DOHH2 (cell line): ENCODE results near the gene RNF26.

ENCODE experiments used
- H3F3A ChIP-seq: fragments of 200-600 bp; sonication (generic), shearing (Covaris generic); 2 replicates; pipeline ENCODE4 v1.6.0; 2016; ENCODE audit warnings: antibody characterized with exemption, mild to moderate bottlenecking; ENCODE audit not compliant: control insufficient read depth, insufficient read depth
- H3K27ac ChIP-seq: fragments of 200-600 bp; sonication (generic); 2 replicates; pipeline ENCODE4 v1.5.1; 2014; ENCODE audit warnings: low read depth, mild to moderate bottlenecking, low read length, moderate library complexity
- H3K27me3 ChIP-seq: fragments of 200-600 bp; sonication (generic); 2 replicates; pipeline ENCODE4 v1.6.1; 2014; ENCODE audit warnings: mild to moderate bottlenecking, low read length, mixed read lengths; ENCODE audit not compliant: control insufficient read depth
- H3K36me3 ChIP-seq: fragments of 200-600 bp; sonication (generic); 2 replicates; pipeline ENCODE4 v1.6.1; 2014; ENCODE audit warnings: mild to moderate bottlenecking, low read length, moderate library complexity, mixed read lengths; ENCODE audit not compliant: control insufficient read depth
- H3K4me1 ChIP-seq: fragments of 200-600 bp; sonication (generic); 2 replicates; pipeline ENCODE4 v1.6.1; 2014; ENCODE audit warnings: mild to moderate bottlenecking, low read length, mixed read lengths; ENCODE audit not compliant: control insufficient read depth
- H3K4me2 ChIP-seq: fragments of 200-600 bp; sonication (generic); 2 replicates; pipeline ENCODE4 v1.6.0; 2014; ENCODE audit warnings: mild to moderate bottlenecking, low read length, moderate library complexity
- H3K4me3 ChIP-seq: fragments of 200-600 bp; sonication (generic); 2 replicates; pipeline ENCODE4 v1.5.1; 2014; ENCODE audit warnings: mild to moderate bottlenecking, low read length, mixed read lengths
- H3K79me2 ChIP-seq: fragments of 200-600 bp; sonication (generic); 2 replicates; pipeline ENCODE4 v1.6.1; 2014; ENCODE audit warnings: mild to moderate bottlenecking, low read length, mixed read lengths; ENCODE audit not compliant: control insufficient read depth
- H3K9me2 ChIP-seq: fragments of 200-600 bp; sonication (generic); replicated peaks from 2 replicates; pipeline ENCODE4 v1.6.1; 2014; ENCODE audit warnings: mild to moderate bottlenecking, low read length, mixed read lengths; ENCODE audit not compliant: control insufficient read depth
- H3K9me3 ChIP-seq: fragments of 200-600 bp; sonication (generic); 2 replicates; pipeline ENCODE4 v1.6.1; 2014; ENCODE audit warnings: antibody characterized with exemption, low read length, mixed read lengths; ENCODE audit not compliant: control insufficient read depth, insufficient read depth
- H4K20me1 ChIP-seq: fragments of 200-600 bp; sonication (generic); 2 replicates; pipeline ENCODE4 v1.6.0; 2014; ENCODE audit warnings: low read depth, mild to moderate bottlenecking, antibody characterized with exemption, low read length, moderate library complexity; ENCODE audit not compliant: control insufficient read depth, insufficient read depth
- CTCF ChIP-seq: fragments of 200-600 bp; sonication (generic); IDR thresholded peaks from one replicate; pipeline ENCODE4 v1.5.1; 2014; ENCODE audit warnings: antibody characterized with exemption, mild to moderate bottlenecking, low read depth, low read length; ENCODE audit not compliant: poor library complexity, severe bottlenecking
- EZH2phosphoT487 ChIP-seq: fragments of 200-600 bp; sonication (generic); IDR thresholded peaks from 2 replicates; pipeline ENCODE4 v1.6.1; 2017; ENCODE audit warnings: borderline replicate concordance, mild to moderate bottlenecking, antibody characterized with exemption, low read length, moderate library complexity, mixed read lengths

Gene RNF26

GRCh38 chr11:119359365-119360214 lies 25.3 kb downstream of the RNF26 start:
- no peak overlapping the region for H3K4me3 ChIP-seq
- H3K4me2 ChIP-seq: peak overlapping the region; percentile 41
- H3K9me2 ChIP-seq: no peaks in the 10 kb centered on the region
- H3K36me3 ChIP-seq: peaks cover 55% of the 10 kb centered on the region
- no peaks in the 10 kb centered on the region for H4K20me1 ChIP-seq
- H3K27ac ChIP-seq: no peak overlapping the region
- H3K4me1 ChIP-seq: peaks cover 78% of the 10 kb centered on the region
- H3F3A ChIP-seq: 0 out of 2 replicates have a peak, but pooled peaks cover 7% of the 10 kb centered on the region
- peaks cover 4% of the 10 kb centered on the region; the same call in 1 of the 2 replicates for H3K27me3 ChIP-seq
- no peaks in the 10 kb centered on the region for H3K9me3 ChIP-seq
- TF ChIP-seq CTCF: no peak
- TF ChIP-seq EZH2phosphoT487: no peak
- peaks cover 35% of the 10 kb centered on the region for H3K79me2 ChIP-seq

- Histone ChIP-seq H3K4me3 (peak overlapping the region; percentile 93), H3K36me3 (peaks cover 39% of the 10 kb centered on the region), H3K4me1 (peaks cover 91% of the 10 kb centered on the region), H3K9me3 (no peaks in the 10 kb centered on the region), H3K4me2 (peak overlapping the region; percentile 91), H3K9me2 (no peaks in the 10 kb centered on the region), H3K27ac (peak overlapping the region; percentile 63), H3K79me2 (peaks cover 35% of the 10 kb centered on the region), H3F3A (0 out of 2 replicates have a peak, but pooled peaks cover 5% of the 10 kb centered on the region), H4K20me1 (no peaks in the 10 kb centered on the region), H3K27me3 (peaks cover 6% of the 10 kb centered on the region; the same call in 1 of the 2 replicates)
- TF ChIP-seq CTCF (no peak), EZH2phosphoT487 (no peak)
Observed at GRCh38 chr11:119361056-119361787, 26.9 kb downstream of the RNF26 start.

- Histone ChIP-seq H3K4me3 (peak overlapping the region; percentile 93), H3K36me3 (peaks cover 33% of the 10 kb centered on the region), H3F3A (0 out of 2 replicates have a peak, but pooled peaks cover 5% of the 10 kb centered on the region), H4K20me1 (no peaks in the 10 kb centered on the region), H3K27ac (peak overlapping the region; percentile 63), H3K79me2 (peaks cover 35% of the 10 kb centered on the region), H3K27me3 (peaks cover 6% of the 10 kb centered on the region; the same call in 1 of the 2 replicates), H3K4me1 (peaks cover 94% of the 10 kb centered on the region), H3K9me3 (no peaks in the 10 kb centered on the region), H3K4me2 (peak overlapping the region; percentile 91), H3K9me2 (no peaks in the 10 kb centered on the region)
- TF ChIP-seq EZH2phosphoT487 (no peak), CTCF (no peak)
Observed at GRCh38 chr11:119361941-119362725, 27.8 kb downstream of the RNF26 start.
